GM21447 (cell line): ENCODE measurements around the gene NOTCH2NLA.
"Not testable (repeated sequence)": the region's sequence is repeated elsewhere in the genome, so short reads cannot be mapped to it uniquely, and the experiment has no call there.

Experiments
- ATAC-seq: cut with Tn5 transposase; IDR thresholded peaks from one replicate; pipeline ENCODE4 v1.9.1; 2021; ENCODE audit not compliant: unreplicated experiment

The NOTCH2NLA gene

GRCh38 chr1:146167740-146168139 lies 61.1 kb downstream of the NOTCH2NLA start:
- not testable (repeated sequence) for ATAC-seq

- not testable (repeated sequence) for ATAC-seq
Measured at GRCh38 chr1:146167273-146167672, 61.5 kb downstream of the NOTCH2NLA start.

- not testable (repeated sequence) for ATAC-seq
Measured at GRCh38 chr1:146144465-146144864, 84.4 kb downstream of the NOTCH2NLA start, which contains the start of gene NBPF10. Gene NBPF10, minus strand, starts transcription at chr1:146144804. Its CDS starts 35 bp downstream, at chr1:146144769.
